ENCODE measurements around the gene IRAK1.

- TF ChIP-seq CTCF (IDR thresholded peaks at IDR 0.05) = no peak
- TF ChIP-seq POLR2A (IDR thresholded peaks at IDR 0.05) = peak in 1 of 2 donors; percentile 52
- TF ChIP-seq EP300 (IDR thresholded peaks at IDR 0.05) = no peak
Observed at GRCh38 chrX:153971124-153971449, 48.6 kb downstream of the IRAK1 start.

Measured in gastroesophageal sphincter (tissue), 3 donors.